Measurements from ENCODE around the gene MSL1. TPM values are rescaled to one million over a fixed set of nuclear protein-coding genes. Genes with fewer than 3 reads are reported as not detected.

Gene MSL1
- total RNA-seq, 4 donors from 2014 or later = 69.3 to 166 (median 86.9) TPM

DNA sequence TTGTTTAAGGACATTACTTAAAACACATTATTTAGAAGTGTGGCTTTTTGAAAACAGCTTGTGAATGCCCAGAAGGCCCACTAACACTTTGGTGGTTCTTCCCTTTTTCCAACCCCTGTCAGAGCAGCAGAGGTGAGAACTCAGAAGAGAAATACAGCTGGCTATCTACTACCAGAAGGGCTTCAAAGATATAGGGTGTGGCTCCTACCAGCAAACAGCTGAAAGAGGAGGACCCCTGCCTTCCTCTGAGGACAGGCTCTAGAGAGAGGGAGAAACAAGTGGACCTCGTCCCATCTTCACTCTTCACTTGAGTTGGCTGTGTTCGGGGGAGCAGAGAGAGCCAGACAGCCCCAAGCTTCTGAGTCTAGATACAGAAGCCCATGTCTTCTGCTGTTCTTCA is 48.6 kb downstream of the MSL1 start:
- no peak overlapping the region for H3K4me3 ChIP-seq
- no peak for DNase-seq (ENCODE audit: low spot score in 2 of 2)
- peaks cover 7% of the 10 kb centered on the region for H3K4me1 ChIP-seq
- TF ChIP-seq CTCF (IDR thresholded peaks at IDR 0.05) (no peak), POLR2A (IDR thresholded peaks at IDR 0.05) (no peak), POLR2AphosphoS5 (IDR thresholded peaks at IDR 0.05) (no peak), EP300 (IDR thresholded peaks at IDR 0.05) (no peak)
- no peaks in the 10 kb centered on the region for H3K9me3 ChIP-seq
- H3K36me3 ChIP-seq = peaks cover 75% of the 10 kb centered on the region
- no peaks in the 10 kb centered on the region for H3K27me3 ChIP-seq
- H3K27ac ChIP-seq = no peak overlapping the region
- 93% methylated on average over 2 of the region's 2 CpGs for WGBS

- H3K27ac ChIP-seq = no peak overlapping the region
- no peak for DNase-seq (ENCODE audit: low spot score in 2 of 2)
- 79% methylated on average over 1 of the region's 1 CpG for WGBS
- peaks cover 15% of the 10 kb centered on the region for H3K4me1 ChIP-seq
- TF ChIP-seq EP300 (IDR thresholded peaks at IDR 0.05) (no peak), POLR2A (IDR thresholded peaks at IDR 0.05) (no peak), CTCF (IDR thresholded peaks at IDR 0.05) (no peak), POLR2AphosphoS5 (IDR thresholded peaks at IDR 0.05) (no peak)
- no peak overlapping the region for H3K4me3 ChIP-seq
- H3K27me3 ChIP-seq = no peaks in the 10 kb centered on the region
- peaks cover 62% of the 10 kb centered on the region for H3K36me3 ChIP-seq
- no peaks in the 10 kb centered on the region for H3K9me3 ChIP-seq
Measured at GRCh38 chr17:40171750-40172149, 50.0 kb downstream of the MSL1 start.

DNA sequence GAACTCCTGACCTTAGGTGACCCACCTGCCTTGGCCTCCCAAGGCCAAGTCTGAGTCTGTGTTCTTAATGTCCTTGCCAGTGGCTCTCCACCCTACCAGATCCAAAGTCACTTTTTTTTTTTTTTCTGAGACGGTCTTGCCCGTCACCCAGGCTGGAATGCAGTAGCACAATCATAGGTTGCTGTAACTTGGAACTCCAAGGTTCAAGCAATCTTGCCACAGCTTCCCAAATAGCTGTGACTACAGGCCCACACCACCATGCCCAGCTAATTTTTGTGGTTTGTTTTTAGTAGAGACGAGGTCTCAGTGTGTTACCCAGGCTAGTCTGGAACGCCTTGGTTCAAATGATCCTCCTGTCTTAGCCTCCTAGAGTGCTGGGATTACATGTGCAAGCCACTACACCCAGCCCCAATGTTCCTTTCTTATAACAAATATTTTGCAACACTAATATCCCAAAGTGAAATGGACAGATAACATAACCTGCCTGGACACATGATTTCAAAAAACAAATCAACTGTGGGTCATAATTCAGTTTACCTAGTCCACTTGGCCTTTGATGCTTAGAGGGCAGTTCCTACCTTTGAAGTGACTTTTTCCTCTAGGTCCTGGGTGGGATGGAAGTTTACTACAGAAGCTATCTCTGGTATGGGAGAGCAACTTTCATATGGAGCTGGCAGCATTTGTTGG is 51.5 kb downstream of the MSL1 start:
- H3K4me1 ChIP-seq = peaks cover 27% of the 10 kb centered on the region
- H3K4me3 ChIP-seq = no peak overlapping the region
- peaks cover 48% of the 10 kb centered on the region for H3K36me3 ChIP-seq
- 94% methylated on average over 4 of the region's 4 CpGs for WGBS
- DNase-seq (ENCODE audit: low spot score in 2 of 2) = no peak
- H3K27me3 ChIP-seq = no peaks in the 10 kb centered on the region
- no peaks in the 10 kb centered on the region for H3K9me3 ChIP-seq
- H3K27ac ChIP-seq = no peak overlapping the region
- TF ChIP-seq POLR2AphosphoS5 (IDR thresholded peaks at IDR 0.05) = no peak
- no peak for TF ChIP-seq EP300 (IDR thresholded peaks at IDR 0.05)
- no peak for TF ChIP-seq POLR2A (IDR thresholded peaks at IDR 0.05)
- no peak for TF ChIP-seq CTCF (IDR thresholded peaks at IDR 0.05)

DNA sequence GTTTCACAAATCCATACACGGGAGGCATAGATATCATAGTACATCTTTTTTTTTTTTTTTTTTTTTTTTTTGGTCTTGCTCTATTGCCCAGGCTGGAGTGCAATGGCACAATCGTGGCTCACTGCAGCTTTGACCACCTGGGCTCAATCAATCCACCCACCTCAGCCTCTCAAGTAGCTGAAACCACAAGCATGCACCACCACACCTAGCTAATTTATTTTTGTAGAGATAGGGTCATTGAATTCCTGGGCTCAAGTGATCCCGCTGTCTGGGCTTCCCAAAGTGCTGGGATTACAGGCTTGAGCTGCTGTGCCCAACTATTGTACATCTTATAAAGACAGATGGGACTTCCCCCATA is 52.0 kb downstream of the MSL1 start:
- TF ChIP-seq POLR2A (IDR thresholded peaks at IDR 0.05) (no peak), CTCF (IDR thresholded peaks at IDR 0.05) (no peak), POLR2AphosphoS5 (IDR thresholded peaks at IDR 0.05) (no peak), EP300 (IDR thresholded peaks at IDR 0.05) (no peak)
- H3K36me3 ChIP-seq = peaks cover 47% of the 10 kb centered on the region
- 71% methylated on average over 3 of the region's 3 CpGs for WGBS
- DNase-seq (ENCODE audit: low spot score in 2 of 2) = no peak
- no peaks in the 10 kb centered on the region for H3K27me3 ChIP-seq
- H3K4me1 ChIP-seq = peaks cover 23% of the 10 kb centered on the region
- H3K4me3 ChIP-seq = no peak overlapping the region
- no peak overlapping the region for H3K27ac ChIP-seq
- no peaks in the 10 kb centered on the region for H3K9me3 ChIP-seq

DNA sequence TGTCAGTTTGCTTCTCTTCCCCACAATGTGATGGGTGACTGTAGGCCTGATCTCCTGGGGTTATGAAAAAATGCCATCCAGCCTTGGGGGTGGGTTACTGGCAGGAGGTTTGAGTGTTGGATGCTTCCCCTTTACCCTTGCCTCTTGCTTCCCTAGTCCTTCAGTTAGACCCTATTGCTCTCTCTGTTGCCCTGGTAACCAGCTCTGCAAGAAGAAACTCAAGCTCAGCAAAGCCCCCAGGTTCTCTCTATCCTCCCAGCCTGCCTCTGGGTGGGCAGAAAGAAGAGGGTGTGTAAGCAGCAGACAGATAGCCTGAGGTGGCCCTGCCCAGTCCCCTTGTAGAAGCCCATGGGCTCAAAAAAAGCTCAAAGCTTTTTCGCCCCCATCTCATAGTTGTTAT is 52.7 kb downstream of the MSL1 start:
- Histone ChIP-seq H3K4me1 (peaks cover 26% of the 10 kb centered on the region), H3K27me3 (no peaks in the 10 kb centered on the region), H3K27ac (no peak overlapping the region), H3K4me3 (no peak overlapping the region), H3K9me3 (no peaks in the 10 kb centered on the region), H3K36me3 (peaks cover 41% of the 10 kb centered on the region)
- TF ChIP-seq POLR2AphosphoS5 (IDR thresholded peaks at IDR 0.05) (no peak), EP300 (IDR thresholded peaks at IDR 0.05) (no peak), POLR2A (IDR thresholded peaks at IDR 0.05) (no peak), CTCF (IDR thresholded peaks at IDR 0.05) (no peak)
- no peak for DNase-seq (ENCODE audit: low spot score in 2 of 2)
- 88% methylated on average over 1 of the region's 1 CpG for WGBS
